Activated CD4-positive, alpha-beta T cell treated with anti-CD3 and anti-CD28 coated beads, Interleukin-2, amount 50 U/mL, for 16 hours (primary cell): ENCODE results near the gene PHF2.
"Not testable (repeated sequence)": the region's sequence is repeated elsewhere in the genome, so short reads cannot be mapped to it uniquely, and the experiment has no call there.

ENCODE experiments used
- DNase-seq: peaks from one replicate; pipeline ENCODE4 v3.0.0-alpha.2; 2020

PHF2 gene

DNA sequence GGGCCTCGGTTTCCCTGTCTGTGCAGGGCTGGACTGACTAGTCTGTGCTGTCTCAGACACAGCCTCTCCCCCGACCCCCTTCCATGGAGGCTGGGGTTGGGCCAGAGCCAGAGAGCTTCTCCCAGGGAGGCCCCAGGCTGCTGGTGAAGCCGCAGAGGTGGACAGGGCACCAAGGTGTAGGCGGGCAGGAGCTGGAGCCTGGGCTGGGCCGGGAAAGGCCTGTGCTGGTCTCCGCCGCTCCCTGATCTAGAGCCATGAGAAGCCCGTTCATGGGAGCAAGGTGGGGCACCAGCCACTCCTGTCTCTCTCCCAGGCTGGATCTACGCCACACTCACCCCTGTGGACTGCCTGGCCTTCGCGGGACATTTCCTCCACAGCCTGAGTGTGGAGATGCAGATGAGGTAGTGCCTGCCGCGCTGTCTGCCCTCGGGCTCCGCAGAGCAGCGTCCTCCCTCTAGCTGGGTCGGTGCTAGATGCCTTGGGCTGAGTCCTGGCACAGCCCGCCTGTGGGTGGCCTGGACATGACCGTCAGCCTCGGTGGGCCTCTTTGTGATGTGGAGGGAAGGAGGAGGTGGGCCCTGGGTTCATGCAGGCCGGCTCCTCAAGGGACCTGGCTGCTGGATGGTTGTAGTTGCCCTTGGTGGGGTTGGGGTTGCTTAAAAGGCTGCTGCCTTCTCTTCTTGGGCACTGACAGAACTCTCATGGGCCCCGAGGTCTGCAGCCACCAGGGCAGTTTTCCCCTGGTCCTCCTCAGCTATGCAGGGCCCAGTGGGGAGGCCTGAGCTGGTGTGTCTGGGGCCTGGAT lies 79.4 kb downstream of the PHF2 start:
- DNase-seq: no peak

DNA sequence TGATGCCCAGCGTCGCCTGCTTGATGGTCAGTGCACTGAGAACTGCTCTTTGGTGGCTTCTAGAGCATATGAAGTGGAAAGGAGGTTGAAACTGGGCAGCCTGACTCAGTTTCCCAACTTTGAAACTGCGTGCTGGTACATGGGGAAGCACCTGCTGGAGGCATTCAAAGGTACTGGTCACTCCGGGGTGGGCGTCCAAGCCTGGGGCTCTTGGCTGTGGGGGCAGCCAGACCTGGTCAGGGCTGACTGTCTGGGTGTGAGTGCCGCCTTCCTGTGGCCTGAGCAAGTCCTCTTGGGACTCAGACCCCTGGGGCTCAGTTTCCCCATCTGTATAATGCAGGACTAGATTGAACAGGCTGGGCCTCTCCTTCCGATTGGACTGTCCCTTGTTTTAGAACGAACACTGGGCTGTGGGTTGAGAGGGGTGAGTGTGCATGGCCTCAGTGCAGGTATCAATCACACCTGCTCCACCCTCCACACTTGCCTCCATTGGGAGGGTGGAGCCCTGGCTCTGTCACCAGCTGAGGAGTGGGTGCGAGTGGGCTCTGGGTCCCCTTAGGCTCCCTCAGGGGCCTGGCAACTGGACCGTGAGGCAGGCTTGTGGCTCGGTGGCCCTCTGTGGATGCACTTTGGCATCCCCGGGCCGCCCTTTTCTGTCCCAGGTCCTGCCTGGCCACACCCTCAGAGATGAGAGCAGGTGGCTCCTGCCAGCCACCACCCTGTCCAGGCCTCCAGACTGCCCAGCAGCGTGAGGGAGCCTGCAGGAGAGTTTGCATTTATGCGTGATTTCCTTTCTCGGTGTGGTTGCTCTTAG lies 80.2 kb downstream of the PHF2 start:
- DNase-seq: no peak

DNA sequence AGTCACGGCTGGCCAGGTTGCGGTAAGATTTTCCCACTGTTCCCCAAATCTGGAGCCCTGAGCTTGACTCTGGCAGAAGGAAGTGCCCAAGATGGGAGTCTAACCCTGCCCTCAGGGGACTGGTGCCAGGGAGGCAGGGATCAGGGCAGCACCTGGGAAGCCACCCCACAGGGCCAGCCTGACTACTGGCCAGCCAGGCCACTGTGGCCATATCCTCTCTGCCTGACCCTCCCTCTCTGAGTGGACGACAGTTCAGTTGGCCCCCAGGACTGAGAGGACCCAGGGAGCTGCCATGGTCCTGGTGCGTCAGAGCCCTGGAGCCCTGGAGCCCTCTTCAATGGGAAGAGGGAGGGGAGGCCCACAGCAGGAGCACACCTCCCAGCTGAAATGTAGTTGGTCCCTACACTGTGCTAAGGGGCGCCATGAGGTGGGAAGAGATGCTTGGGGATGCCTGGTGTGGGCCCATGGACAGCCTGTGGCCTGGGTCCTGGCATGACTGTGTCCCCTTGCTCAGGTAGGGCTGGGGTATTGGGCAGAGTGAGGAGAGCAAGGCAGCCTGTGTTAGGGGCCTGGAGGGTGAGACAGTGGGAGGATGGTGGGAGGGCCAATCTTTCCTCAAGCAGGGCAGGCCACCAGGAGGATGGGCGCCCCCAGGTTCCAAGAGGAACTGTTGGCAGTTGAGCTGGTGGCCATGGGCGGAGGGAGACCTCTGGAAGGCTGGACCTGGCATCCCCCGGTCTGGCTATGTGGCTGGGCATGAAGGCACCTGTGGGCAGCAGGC lies 81.1 kb downstream of the PHF2 start:
- DNase-seq: no peak

DNA sequence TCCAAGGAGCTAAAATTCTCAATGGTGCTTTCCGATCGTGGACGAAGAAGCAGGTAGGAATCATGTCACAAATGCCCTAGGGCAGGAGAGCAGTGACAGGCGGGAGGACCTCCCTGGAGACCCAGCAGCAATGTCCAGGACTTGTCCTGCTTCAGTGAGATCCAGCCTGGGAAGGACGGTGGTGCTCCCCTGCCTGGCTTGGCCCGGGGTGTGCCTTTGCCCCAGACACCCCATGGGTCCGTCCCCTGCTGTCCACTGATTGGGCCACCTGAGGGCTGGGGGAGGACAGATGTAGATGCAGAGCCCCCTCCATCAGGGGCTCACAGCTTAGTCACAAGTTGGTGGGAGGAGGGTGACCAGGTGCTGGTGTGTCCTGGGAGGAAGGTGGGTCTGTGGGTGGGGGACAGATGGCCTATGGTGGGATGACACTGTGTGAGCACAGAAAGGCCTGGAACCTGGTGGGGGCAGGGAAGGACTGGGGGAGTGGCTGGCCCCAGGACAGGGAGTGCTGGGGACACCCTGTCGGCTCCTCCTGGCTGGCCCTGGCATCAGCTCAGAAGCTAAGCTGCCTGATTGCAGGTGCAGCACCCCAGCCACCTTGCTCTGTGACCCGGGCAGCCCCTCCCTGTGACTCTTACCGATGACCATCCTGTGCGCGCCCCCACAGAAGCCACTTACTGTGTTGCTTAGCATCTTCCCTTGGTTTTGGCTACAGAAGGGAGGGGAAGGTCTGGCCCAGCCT lies 82.0 kb downstream of the PHF2 start:
- no peak for DNase-seq

DNA sequence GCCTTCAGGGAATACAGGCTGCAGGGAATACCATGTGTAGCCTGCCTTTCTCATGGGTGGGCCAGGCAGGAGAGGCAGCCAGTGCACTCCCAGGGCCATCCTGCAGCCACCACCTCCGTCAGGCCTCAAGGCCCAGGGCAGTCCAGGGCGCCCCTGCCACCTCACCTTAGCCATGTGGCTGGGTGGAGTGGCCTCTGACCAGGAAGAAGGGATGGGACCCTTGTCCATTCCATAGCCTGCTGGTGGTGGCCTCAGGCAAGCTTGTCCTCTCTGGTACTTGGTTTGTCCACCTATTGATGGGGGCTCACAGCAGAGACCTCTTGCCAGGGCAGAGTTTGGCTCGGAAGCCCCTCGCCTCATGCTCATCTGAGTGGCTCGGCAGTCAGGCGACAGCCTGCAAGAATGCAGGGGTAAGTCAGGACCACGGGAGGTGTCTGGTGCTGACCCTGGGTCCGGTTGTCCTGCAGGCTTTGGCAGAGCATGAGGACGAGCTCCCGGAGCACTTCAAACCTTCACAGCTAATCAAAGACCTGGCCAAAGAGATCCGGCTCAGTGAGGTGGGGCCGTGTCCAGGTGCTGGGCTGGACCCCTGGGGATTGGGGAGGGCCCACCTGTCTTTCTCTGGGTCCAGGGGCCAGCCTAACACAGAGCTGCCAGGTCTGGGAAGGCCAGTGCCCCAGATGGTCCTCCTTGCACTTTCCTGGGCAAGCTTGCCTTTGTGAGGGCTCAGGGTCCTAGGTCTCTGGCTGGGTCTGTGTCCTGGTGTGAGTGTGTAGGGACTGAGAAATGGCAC lies 82.9 kb downstream of the PHF2 start:
- no peak for DNase-seq

DNA sequence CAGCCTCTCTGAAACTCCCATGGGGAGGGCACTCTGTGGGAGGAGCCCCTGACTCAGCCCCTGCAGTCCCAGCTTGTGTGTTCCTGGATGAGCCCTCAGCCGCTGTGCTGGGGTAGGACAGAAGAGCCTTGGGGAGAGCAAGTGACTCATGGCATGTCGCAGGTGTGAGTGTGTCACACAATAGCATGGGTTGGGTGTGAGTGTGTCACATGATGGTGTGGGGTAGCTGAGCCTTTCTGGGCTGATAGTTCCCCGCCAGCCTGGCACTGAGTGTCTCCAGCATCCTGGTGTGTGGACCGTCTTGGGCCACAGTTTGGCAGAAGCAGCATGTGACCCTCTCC lies 83.4 kb downstream of the PHF2 start:
- DNase-seq: no peak

DNA sequence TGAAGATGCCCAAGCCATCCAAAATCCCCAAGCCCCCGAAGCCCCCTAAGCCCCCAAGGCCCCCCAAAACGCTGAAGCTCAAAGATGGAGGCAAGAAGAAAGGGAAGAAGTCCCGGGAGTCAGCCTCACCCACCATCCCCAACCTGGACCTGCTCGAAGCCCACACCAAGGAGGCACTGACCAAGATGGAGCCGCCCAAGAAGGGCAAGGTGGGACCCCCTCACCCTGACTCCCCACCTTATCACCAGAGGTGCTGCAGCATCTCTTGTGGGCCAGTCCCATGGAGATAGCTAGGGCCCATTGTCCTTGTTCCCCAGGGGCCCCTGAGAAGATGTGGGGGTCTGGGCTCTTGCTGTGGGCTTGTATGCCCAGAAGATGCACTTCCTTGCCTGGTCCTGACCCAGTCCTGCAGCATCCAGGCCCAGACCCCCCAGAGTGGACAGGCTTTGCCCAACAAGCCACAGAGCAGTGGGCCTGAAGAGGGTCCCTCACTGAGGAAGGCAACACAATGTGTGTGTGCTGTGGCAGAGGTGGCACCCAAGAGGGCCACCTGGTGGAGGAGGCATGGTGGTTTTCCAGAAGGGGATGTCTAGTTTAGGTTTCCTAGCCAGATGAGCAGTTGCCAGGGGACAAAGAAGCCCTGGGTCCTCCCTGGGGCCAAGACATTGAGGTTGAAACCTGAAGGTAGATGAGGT lies 84.1 kb downstream of the PHF2 start:
- DNase-seq: no peak

DNA sequence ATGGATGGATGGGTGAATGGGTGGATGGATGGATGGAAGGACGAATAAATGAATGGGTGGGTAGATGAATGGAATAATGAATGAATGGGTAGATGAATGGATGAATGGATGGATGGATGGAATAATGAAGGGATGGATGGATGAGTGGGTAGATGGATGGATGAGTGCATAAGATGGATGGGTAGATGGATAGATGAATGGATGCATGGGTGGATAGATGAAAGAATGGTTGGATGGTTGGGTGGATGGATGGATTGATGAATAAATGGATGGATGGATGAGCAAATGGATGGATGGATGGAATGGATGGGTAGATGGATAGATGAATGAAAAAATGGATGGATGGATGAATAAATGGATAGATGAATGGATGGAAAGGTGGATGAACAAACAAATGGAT lies 85.2 kb downstream of the PHF2 start:
- DNase-seq: no peak

DNA sequence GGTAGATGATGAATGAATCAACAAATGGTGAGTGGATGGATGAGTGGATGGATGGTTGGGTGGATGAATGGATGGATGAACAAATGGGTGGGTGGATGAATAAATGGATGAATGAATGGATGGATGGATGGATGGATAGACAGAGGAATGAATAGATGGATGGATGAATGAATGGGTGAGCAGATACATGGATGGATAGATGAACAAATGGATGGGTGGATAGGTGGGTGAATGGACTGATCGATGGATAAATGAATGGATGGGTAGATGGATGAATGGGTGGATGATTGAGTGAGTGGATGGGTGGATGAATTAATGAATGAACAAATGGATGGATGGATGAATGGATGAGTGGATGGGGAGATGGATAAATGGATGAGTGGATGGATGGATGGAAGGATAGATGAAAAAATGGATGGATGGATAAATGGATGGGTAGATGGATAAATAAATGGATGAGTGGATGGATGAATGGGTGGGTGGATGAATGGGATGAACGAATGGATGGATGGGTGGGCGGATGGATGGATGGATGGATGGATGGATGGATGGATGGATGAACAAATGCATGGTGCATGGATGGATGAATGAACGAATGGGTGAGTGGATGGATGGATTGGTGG lies 85.7 kb downstream of the PHF2 start:
- no peak for DNase-seq

DNA sequence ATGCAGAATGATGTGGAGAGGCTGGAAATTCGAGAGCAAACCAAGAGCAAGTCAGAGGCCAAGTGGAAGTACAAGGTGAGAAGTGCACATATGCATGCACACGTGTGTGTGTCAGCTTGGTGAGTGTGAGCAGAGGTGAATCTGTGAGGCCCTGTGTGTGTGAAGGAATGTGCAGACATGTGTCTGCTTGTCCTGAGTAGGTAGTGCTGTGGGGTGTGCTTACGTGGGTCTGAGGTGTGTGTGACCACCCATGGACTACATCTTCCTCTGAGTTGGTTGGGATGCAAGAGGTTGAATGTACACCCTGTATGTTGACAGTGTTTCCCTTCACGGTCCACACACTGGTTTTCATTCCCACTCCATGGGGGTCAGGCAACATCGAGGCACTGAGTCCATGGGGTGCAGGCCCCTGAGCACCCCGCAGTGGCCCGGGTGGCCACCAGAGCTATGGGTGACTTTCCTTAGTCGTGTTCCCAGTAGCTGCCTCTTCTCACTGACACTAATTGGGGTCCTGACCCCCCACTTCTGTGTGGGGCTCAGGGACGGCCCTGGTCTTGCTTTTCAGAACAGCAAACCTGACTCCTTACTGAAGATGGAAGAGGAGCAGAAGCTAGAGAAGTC lies 86.7 kb downstream of the PHF2 start:
- no peak for DNase-seq

DNA sequence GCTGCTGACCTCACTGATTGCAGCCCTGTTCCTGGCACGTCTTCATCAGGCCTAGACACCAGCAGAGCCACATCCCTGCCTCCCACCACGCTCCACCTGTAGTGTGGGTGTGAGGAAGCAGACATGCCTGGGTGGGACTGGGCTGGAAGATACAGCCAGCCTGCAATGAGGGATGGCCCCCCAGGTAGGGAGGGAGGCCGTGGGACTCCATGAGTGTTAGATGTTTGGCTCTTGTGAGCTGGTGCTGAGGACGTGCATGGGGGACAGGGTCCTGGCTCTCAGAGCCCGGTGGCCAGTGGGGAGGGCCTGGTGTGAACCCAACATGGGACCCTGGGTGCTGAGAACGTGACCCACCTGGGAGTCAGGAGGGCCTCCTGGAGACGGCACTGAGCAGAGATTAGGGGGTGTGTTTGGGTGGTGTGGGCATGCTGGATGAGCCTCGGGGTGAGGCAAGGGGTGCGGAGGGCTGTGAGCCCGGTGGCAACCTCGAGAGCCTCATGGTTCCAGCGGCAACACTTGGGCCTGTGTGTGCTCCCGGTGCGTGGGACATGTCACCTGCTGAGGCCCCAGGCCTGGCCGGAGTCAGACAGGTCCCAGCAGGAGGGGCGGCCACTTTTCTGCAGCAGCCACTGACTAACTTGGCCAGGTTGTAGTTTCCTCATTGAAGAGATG lies 87.6 kb downstream of the PHF2 start:
- DNase-seq: no peak

DNA sequence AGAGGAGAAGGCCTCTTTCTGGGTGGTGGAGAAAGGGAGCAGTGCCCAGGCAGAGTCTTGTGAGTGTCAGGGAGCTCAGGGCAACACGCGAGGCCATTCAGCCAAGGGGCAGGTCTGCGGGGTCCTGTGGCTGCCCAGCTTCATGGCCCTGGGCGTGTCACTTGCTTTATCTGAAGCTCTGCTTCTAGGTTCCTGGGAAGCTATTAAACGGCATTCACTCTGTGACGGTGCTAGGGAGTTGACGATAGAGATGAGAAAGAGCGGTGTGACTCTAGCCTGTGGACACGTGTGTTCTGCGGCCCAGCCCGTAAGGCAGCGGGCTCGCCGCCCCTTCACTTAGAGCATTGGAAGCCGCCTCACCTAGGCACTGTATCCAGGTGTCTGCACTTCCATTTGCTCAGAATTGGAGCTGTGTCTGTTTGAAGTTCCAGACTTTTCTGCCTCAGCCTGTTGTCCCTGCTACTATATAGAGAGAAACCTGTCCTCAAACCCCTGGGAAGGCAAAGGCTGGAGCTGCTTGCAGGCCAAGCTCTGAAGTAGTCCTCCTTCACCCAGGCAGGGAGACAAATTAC lies 88.3 kb downstream of the PHF2 start:
- no peak for DNase-seq

DNA sequence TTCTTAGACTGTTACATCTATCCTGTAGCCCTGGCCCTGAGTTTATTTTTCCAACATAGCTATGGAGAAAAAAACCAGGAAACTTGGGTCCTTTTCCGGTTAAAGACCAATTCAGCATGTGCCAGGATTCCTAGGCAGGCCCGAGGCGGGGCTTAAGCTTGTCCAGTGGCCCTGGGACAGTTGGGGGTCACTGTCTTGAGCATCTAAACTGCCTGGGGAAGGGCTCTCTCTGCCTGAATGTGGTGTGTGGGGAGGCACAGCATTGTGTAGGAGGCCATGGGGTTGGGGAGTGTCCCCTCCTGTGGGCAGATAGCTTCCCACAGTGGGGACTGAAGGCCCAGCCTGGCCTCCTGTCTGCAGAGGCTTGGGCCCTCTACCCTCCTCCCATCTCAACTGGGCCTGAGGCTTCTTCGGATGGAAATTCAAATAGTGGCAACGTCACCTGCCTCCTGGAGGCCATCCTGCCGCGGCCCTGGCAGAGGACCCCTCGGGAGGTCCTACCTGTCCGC lies 88.8 kb downstream of the PHF2 start:
- no peak for DNase-seq

DNA sequence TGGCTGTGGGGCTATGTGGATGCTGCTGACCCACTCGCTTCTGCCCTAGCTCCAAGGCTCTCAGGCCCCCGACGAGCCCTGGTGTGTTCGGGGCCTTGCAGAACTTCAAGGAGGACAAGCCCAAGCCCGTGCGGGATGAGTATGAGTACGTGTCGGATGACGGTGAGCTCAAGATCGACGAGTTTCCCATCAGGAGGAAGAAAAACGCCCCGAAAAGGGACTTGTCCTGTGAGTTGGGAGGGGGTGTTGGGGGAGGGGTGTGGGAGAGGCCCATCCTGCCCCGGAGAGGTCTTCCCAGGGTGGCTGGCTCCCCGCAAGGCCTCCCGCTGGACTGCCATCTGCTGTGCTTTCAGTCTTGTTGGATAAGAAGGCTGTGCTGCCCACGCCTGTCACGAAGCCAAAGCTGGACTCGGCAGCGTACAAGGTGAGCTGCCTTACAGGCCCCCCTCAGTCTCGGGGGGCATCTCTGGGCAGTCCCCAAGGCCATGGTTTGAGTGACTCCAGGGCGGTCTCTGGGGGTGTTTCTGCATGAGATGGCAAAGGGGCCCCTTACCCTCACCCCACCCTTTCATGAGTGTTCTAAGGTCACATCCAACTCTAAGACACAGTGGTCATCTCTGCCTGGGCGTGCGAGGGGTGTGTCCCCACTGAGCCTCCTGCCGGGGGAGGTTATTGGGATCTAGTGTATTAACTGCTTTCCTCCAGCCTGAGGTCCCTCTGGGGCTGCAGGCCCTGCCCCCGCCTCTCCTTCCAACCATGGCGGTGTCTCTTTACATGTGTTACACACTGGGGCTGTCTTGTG lies 89.5 kb downstream of the PHF2 start:
- DNase-seq: no peak

DNA sequence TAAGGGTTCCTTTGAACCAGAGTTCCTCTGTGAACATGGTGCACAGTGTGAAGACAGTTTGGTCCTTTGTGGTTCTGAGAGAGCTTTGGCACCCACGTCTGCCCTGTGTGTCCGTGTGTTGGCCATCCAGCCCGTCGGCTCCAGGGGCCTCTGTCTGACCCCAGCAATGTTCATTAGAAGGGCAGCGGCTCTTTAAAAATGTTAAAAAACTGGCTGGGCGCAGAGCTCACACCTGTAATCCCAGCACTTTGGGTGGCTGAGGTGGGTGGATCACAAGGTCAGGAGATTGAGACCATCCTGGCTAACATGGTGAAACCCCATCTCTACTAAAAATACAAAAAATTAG lies 90.0 kb downstream of the PHF2 start:
- DNase-seq: not testable (repeated sequence)

DNA sequence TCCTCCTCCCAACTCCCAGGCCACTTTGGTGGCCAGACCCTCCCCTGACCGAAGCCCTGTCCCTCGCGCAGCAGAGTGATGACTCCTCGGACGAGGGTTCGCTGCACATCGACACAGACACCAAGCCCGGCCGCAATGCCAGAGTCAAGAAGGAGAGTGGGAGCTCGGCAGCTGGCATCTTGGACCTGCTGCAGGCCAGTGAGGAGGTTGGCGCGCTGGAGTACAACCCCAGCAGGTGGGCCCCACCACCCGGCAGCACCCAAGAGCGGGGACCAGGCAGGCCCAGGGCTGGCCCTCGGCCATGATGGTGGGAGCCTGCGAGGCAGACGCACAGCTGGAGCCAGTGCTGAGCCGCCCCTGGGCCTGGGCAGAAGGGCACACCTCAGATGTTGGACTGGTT lies 90.6 kb downstream of the PHF2 start:
- no peak for DNase-seq

DNA sequence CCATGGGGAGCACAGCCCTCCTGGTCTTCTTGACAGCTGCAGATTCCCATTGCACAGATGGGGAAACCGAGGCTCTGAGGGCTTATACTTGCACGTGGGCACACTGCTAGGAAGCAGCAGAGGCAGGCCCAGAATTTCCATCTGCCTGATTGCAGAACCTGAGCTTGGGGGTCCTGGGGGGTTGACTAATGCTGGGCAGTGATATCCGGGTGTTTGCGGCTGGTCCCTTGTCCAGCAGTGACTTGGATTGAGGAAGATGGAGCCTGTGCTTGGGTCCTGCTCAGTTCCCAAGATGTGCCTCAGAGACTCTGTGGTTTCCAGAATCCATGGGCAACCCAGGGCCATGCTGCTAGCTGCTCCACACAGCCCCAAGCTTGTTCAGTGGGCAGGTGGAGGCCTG lies 91.2 kb downstream of the PHF2 start:
- no peak for DNase-seq

DNA sequence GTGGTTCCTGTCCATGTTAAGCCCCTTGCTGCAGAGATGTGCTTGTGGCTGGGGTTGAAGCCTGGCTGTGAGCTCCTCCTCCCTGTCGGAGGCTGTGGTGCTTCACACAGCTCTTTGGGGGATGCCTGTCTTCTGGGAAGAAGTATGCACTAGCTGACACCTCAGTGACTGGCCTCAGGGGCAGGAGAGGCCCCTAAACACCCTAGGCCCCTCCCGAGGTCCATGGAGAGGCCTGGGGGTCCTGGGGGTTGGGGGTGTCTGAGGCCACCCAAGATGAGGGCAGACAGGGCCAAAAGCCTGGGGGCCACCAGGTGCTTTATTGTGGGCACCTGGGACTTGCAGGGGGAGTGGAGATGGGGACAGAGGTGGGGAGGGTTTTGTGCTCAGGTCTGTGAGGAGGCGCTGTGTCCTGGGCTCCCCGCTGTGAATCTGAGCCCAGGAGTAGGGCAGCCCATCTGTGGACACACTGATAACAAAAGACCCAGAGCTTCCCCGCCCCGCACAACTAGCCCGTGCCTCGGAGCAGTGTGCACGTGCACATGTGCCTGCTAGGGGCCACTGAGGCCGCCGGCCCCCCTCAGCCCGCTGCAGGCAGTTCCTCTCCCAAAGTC lies 92.0 kb downstream of the PHF2 start:
- no peak for DNase-seq
